ENCODE measurements around the gene SLC8A3.

SLC8A3 gene

GRCh38 chr14:70181276-70181675 lies 7.5 kb downstream of the SLC8A3 start:
- Histone ChIP-seq H3K9ac (ENCODE audit: low read length) (no peak overlapping the region), H3K27ac (ENCODE audit: low read depth, low read length, poor library complexity, severe bottlenecking) (no peak overlapping the region), H3K9me2 (ENCODE audit: low read depth, low read length) (no peaks in the 10 kb centered on the region), H2AFZ (ENCODE audit: low read length) (no peak overlapping the region), H3K27me3 (ENCODE audit: insufficient read depth, low read length) (no peaks in the 10 kb centered on the region), H3K4me2 (ENCODE audit: low read length) (no peak overlapping the region), H3K4me1 (ENCODE audit: insufficient read depth, low read length, severe bottlenecking) (no peaks in the 10 kb centered on the region), H3F3A (ENCODE audit: insufficient read depth, low read length) (no peaks in the 10 kb centered on the region), H3K36me3 (ENCODE audit: insufficient read depth, low read length) (no peaks in the 10 kb centered on the region), H3K79me2 (ENCODE audit: insufficient read depth, low read length) (no peaks in the 10 kb centered on the region), H3K4me3 (ENCODE audit: low read depth, low read length, poor library complexity, severe bottlenecking) (no peak overlapping the region), H3K9me3 (ENCODE audit: low read length) (no peaks in the 10 kb centered on the region), H4K20me1 (ENCODE audit: insufficient read depth, low read length) (no peaks in the 10 kb centered on the region)
- no peak for TF ChIP-seq CTCF (IDR thresholded peaks at IDR 0.05; ENCODE audit: low read length)
- TF ChIP-seq EZH2 (IDR thresholded peaks at IDR 0.05; ENCODE audit: borderline replicate concordance, low read length), result no peak

- Histone ChIP-seq H4K20me1 (ENCODE audit: insufficient read depth, low read length) (no peaks in the 10 kb centered on the region), H3K36me3 (ENCODE audit: insufficient read depth, low read length) (no peaks in the 10 kb centered on the region), H3F3A (ENCODE audit: insufficient read depth, low read length) (no peaks in the 10 kb centered on the region), H3K27ac (ENCODE audit: low read depth, low read length, poor library complexity, severe bottlenecking) (no peak overlapping the region), H3K27me3 (ENCODE audit: insufficient read depth, low read length) (no peaks in the 10 kb centered on the region), H3K4me1 (ENCODE audit: insufficient read depth, low read length, severe bottlenecking) (no peaks in the 10 kb centered on the region), H3K9me3 (ENCODE audit: low read length) (no peaks in the 10 kb centered on the region), H3K9me2 (ENCODE audit: low read depth, low read length) (no peaks in the 10 kb centered on the region), H3K79me2 (ENCODE audit: insufficient read depth, low read length) (no peaks in the 10 kb centered on the region), H2AFZ (ENCODE audit: low read length) (no peak overlapping the region), H3K9ac (ENCODE audit: low read length) (no peak overlapping the region), H3K4me2 (ENCODE audit: low read length) (no peak overlapping the region), H3K4me3 (ENCODE audit: low read depth, low read length, poor library complexity, severe bottlenecking) (no peak overlapping the region)
- TF ChIP-seq EZH2 (IDR thresholded peaks at IDR 0.05; ENCODE audit: borderline replicate concordance, low read length), result no peak
- no peak for TF ChIP-seq CTCF (IDR thresholded peaks at IDR 0.05; ENCODE audit: low read length)
Observed at GRCh38 chr14:70180718-70181117, 8.0 kb downstream of the SLC8A3 start.

- no peak overlapping the region for H3K4me3 ChIP-seq (ENCODE audit: low read depth, low read length, poor library complexity, severe bottlenecking)
- H3K27me3 ChIP-seq (ENCODE audit: insufficient read depth, low read length), result no peaks in the 10 kb centered on the region; the same call in 1 of the 2 replicates
- H3K79me2 ChIP-seq (ENCODE audit: insufficient read depth, low read length), result no peaks in the 10 kb centered on the region
- no peak overlapping the region for H3K4me2 ChIP-seq (ENCODE audit: low read length)
- H3K27ac ChIP-seq (ENCODE audit: low read depth, low read length, poor library complexity, severe bottlenecking), result no peak overlapping the region
- no peaks in the 10 kb centered on the region for H3F3A ChIP-seq (ENCODE audit: insufficient read depth, low read length)
- no peak for TF ChIP-seq EZH2 (IDR thresholded peaks at IDR 0.05; ENCODE audit: borderline replicate concordance, low read length)
- TF ChIP-seq CTCF (IDR thresholded peaks at IDR 0.05; ENCODE audit: low read length), result no peak
- no peaks in the 10 kb centered on the region for H4K20me1 ChIP-seq (ENCODE audit: insufficient read depth, low read length)
- no peaks in the 10 kb centered on the region for H3K36me3 ChIP-seq (ENCODE audit: insufficient read depth, low read length)
- no peaks in the 10 kb centered on the region for H3K9me3 ChIP-seq (ENCODE audit: low read length)
- no peak overlapping the region for H2AFZ ChIP-seq (ENCODE audit: low read length)
- no peak overlapping the region for H3K9ac ChIP-seq (ENCODE audit: low read length)
- H3K4me1 ChIP-seq (ENCODE audit: insufficient read depth, low read length, severe bottlenecking), result no peaks in the 10 kb centered on the region
- no peaks in the 10 kb centered on the region for H3K9me2 ChIP-seq (ENCODE audit: low read depth, low read length)
Observed at GRCh38 chr14:70177081-70177800, 11.5 kb downstream of the SLC8A3 start.
